AG04450 (cell line): ENCODE results near the gene MTUS2. TPM values are rescaled to one million over a fixed set of nuclear protein-coding genes. Genes with fewer than 3 reads are reported as not detected.

ENCODE experiments used
- CTCF ChIA-PET: fragments of 300-600, 350-600 bp; formaldehyde crosslinking; extraction: SDS; loops from one replicate; lab custom pipeline; 2022; ENCODE audit warnings: antibody characterized with exemption, inconsistent platforms; lab: Charles Lee
- POLR2A ChIA-PET: fragments of 350-600 bp; formaldehyde crosslinking; extraction: SDS; loops from one replicate; lab custom pipeline; 2021; ENCODE audit warnings: antibody characterized with exemption, inconsistent platforms; lab: Yijun Ruan, JAX
- DNase-seq: peaks from one replicate; pipeline ENCODE4 v3.0.0-alpha.2; 2011; ENCODE audit warnings: low read depth, low spot score
- H3K27ac ChIP-seq: one replicate; pipeline ENCODE4 v1.5.1; 2012; ENCODE audit warnings: low read depth, low read length, control low read depth
- H3K27me3 ChIP-seq: one replicate; pipeline ENCODE4 v1.6.0; 2012; ENCODE audit warnings: low read length; ENCODE audit not compliant: control insufficient read depth, insufficient read depth
- H3K4me3 ChIP-seq: 2 replicates; pipeline ENCODE4 v1.5.1; 2011; ENCODE audit warnings: mild to moderate bottlenecking, low read depth, low read length, control low read depth
- H3K9me3 ChIP-seq: 2 replicates; pipeline ENCODE4 v1.5.1; 2012; ENCODE audit warnings: low read length; ENCODE audit not compliant: control insufficient read depth, insufficient read depth
- polyA plus RNA-seq: library from polyadenylated mRNA; depleted of rRNA; stranded (reverse); fragments of >200 nt; gene quantifications from 2 replicates; pipeline ENCODE4 v1.2.3, GENCODE V29; 2011
- TF ChIP-seq, protein P1 (sequence below): IDR thresholded peaks from 2 replicates; pipeline ENCODE4 v1.5.1; 2011; ENCODE audit warnings: low read depth, low read length, control low read depth, inconsistent platforms

Gene MTUS2
- polyA plus RNA-seq, 1 experiment = 0.02 TPM

DNA sequence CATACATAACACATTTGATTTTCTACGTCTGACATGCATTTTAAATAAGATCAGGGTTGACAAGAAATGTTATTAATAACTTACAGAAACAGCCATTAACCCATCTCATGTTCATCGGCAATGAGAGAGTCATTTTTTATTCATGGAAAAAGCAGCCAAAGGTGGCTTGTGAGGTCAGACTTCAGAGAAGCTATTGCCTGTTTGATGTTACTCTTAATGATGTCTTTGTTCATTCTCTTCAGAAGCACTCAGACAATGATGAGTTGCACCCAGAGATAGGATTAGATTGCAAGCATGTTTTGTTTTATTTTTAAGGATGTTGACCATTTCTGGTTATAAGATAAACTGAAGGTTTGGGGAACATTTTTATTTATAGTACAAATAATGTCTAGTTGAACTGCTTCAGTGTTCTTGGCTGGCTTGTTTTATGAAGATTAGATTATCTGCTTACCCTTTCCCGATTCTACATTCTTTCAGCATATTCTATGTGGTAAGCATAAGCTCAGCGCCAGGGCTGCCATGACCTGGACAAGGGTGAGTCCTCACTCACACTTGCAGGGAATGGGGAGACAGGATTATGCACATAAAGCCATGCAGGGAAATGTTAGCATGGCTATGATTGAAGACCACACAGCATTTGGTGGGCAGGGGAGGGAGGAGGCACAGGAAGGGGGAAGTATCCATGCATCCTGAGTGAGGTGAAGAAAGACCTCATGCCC lies 288.1 kb downstream of the MTUS2 start:
- Histone ChIP-seq H3K27ac (no peak overlapping the region), H3K4me3 (no peak overlapping the region), H3K9me3 (peaks cover 17% of the 10 kb centered on the region; the same call in 1 of the 2 replicates), H3K27me3 (no peaks in the 10 kb centered on the region)
- ChIA-PET POLR2A (no interaction called here), CTCF (no interaction called here)
- TF ChIP-seq, protein P1, sequence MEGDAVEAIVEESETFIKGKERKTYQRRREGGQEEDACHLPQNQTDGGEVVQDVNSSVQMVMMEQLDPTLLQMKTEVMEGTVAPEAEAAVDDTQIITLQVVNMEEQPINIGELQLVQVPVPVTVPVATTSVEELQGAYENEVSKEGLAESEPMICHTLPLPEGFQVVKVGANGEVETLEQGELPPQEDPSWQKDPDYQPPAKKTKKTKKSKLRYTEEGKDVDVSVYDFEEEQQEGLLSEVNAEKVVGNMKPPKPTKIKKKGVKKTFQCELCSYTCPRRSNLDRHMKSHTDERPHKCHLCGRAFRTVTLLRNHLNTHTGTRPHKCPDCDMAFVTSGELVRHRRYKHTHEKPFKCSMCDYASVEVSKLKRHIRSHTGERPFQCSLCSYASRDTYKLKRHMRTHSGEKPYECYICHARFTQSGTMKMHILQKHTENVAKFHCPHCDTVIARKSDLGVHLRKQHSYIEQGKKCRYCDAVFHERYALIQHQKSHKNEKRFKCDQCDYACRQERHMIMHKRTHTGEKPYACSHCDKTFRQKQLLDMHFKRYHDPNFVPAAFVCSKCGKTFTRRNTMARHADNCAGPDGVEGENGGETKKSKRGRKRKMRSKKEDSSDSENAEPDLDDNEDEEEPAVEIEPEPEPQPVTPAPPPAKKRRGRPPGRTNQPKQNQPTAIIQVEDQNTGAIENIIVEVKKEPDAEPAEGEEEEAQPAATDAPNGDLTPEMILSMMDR = no peak
- no peak for DNase-seq

DNA sequence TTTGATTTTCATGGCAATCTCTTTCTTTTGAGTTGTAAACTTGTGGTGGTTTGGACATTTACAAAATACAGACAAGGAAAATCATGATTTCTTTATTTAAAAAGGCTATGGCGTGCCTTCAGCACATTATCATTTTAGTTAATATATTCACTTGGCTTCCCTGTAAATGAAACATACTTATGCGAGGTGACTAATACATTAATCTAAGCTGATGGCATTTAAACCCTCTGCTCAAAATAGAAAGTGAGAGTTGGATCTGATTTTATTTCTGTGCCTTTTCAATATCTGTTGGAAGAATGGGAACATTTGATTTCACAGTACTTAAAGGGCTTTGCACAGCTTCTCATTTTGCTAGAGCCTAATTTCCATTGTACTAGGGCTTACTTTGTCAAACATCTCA lies 289.8 kb downstream of the MTUS2 start:
- no peaks in the 10 kb centered on the region for H3K27me3 ChIP-seq
- no peak for DNase-seq
- CTCF ChIA-PET = no interaction called here
- H3K27ac ChIP-seq = no peak overlapping the region
- POLR2A ChIA-PET = no interaction called here
- no peak overlapping the region for H3K4me3 ChIP-seq
- TF ChIP-seq, protein P1 = no peak
- H3K9me3 ChIP-seq = peaks cover 10% of the 10 kb centered on the region; the same call in 1 of the 2 replicates

DNA sequence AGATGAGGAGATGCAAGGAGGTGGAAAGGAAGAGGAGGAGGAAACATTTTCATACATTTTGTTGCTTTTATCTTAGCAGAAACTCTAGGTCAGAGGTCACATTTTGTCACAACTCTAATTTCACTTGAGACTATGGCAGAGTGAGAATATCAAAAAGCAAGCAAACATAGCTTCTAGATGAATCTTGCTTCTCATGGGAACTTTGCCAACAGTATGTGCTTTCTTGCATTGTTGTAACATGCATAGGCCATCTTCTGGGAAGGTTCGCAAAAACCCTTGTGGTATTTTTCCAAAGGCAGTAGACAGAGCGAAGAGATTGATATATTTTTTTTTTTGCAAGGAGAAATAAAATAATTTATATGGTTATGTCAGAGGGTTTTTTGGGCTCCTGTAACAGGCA lies 291.3 kb downstream of the MTUS2 start:
- Histone ChIP-seq H3K4me3 (no peak overlapping the region), H3K9me3 (peaks cover 7% of the 10 kb centered on the region; the same call in 1 of the 2 replicates), H3K27me3 (no peaks in the 10 kb centered on the region), H3K27ac (no peak overlapping the region)
- ChIA-PET CTCF (no interaction called here), POLR2A (no interaction called here)
- TF ChIP-seq, protein P1 = no peak
- DNase-seq = no peak

DNA sequence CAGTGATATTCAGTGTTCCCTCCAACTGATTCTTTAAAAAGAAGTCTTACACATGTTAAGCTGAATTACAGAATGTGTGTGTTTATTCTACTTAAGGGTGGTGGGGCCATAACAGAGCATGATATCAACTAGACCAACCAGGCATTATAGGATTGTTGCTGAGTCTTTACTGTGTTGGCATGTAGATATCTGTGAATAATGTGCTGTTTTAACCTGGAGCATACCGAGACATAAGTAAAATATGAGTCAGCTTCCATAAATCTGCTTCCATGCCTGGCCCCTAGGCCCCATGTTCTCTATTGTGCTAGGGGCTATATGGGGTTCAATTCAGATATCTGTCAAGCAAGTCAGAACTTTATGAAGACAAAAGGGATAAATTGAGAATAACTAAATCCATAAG lies 295.7 kb downstream of the MTUS2 start:
- Histone ChIP-seq H3K27ac (no peak overlapping the region), H3K9me3 (peaks cover 17% of the 10 kb centered on the region; the same call in 1 of the 2 replicates), H3K4me3 (no peak overlapping the region), H3K27me3 (no peaks in the 10 kb centered on the region)
- TF ChIP-seq, protein P1 = no peak
- POLR2A ChIA-PET = no interaction called here
- CTCF ChIA-PET = no interaction called here
- DNase-seq = no peak

DNA sequence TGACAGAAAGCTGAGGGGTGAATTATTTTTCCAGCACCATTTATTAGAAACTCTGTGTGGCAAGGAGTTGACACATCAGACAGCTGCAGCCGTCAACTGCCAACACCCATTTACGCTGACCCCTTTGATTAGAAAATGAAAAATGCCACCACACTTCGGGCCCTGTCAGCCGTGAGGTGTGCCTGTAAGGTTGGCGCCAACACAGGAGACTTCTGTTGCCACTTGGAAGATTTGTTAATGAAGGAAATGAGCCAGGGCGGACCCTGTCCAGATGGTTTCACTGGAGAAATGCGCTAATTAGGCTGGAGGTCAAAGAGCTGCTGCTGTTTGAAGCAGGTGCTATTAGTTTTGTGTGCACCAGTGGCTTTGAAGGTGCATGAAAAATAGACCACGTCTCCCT lies 297.5 kb downstream of the MTUS2 start:
- DNase-seq = no peak
- Histone ChIP-seq H3K9me3 (peaks cover 14% of the 10 kb centered on the region; the same call in 1 of the 2 replicates), H3K4me3 (no peak overlapping the region), H3K27ac (no peak overlapping the region), H3K27me3 (no peaks in the 10 kb centered on the region)
- CTCF ChIA-PET = no interaction called here
- POLR2A ChIA-PET = no interaction called here
- TF ChIP-seq, protein P1 = no peak
